Neural progenitor cell (in vitro differentiated cells): ENCODE measurements around the gene PBX2. TPM values are rescaled to one million over a fixed set of nuclear protein-coding genes. Genes with fewer than 3 reads are reported as not detected.

Experiments used
- DNase-seq: peaks from one replicate; pipeline ENCODE4 v3.0.0-alpha.2; 2016; ENCODE audit warnings: low spot score
- H2AFZ ChIP-seq: fragments of 200-600 bp; sonication (generic); replicated peaks from 2 replicates; pipeline ENCODE4 v1.6.1; 2016; ENCODE audit warnings: antibody characterized with exemption
- H3F3A ChIP-seq: fragments of 200-600 bp; sonication (generic); 2 replicates; pipeline ENCODE4 v1.6.1; 2016; ENCODE audit warnings: antibody characterized with exemption, low read depth
- H3K27ac ChIP-seq: fragments of 200-600 bp; sonication (generic); 2 replicates; pipeline ENCODE4 v1.5.1; 2016; ENCODE audit warnings: mild to moderate bottlenecking
- H3K27me3 ChIP-seq: fragments of 200-600 bp; sonication (generic); 2 replicates; pipeline ENCODE4 v1.6.1; 2016; ENCODE audit warnings: mild to moderate bottlenecking, moderate library complexity
- H3K36me3 ChIP-seq: fragments of 200-600 bp; sonication (generic); 2 replicates; pipeline ENCODE4 v1.5.1; 2016
- H3K4me1 ChIP-seq: fragments of 200-600 bp; sonication (generic); 2 replicates; pipeline ENCODE4 v1.6.1; 2016; ENCODE audit warnings: mixed run types
- H3K4me2 ChIP-seq: fragments of 200-600 bp; sonication (generic); 2 replicates; pipeline ENCODE4 v1.6.1; 2016
- H3K4me3 ChIP-seq: fragments of 200-600 bp; sonication (generic); 2 replicates; pipeline ENCODE4 v1.5.1; 2016
- H3K79me2 ChIP-seq: fragments of 200-600 bp; sonication (generic); 2 replicates; pipeline ENCODE4 v1.6.1; 2016; ENCODE audit warnings: low read depth
- H3K9ac ChIP-seq: fragments of 200-600 bp; sonication (generic); 2 replicates; pipeline ENCODE4 v1.6.1; 2016
- H3K9me3 ChIP-seq: fragments of 200-600 bp; sonication (generic); 2 replicates; pipeline ENCODE4 v1.5.1; 2016; ENCODE audit warnings: low read depth
- H4K20me1 ChIP-seq: fragments of 200-600 bp; sonication (generic); 2 replicates; pipeline ENCODE4 v1.6.1; 2016; ENCODE audit warnings: low read depth
- H3K27ac Mint-ChIP-seq: 3 replicates; pipeline ENCODE4 v1.8.0; 2021; ENCODE audit warnings: mixed read lengths
- H3K27me3 Mint-ChIP-seq: 2 replicates; pipeline ENCODE4 v1.8.0; 2022; ENCODE audit warnings: low read depth, mild to moderate bottlenecking, inconsistent platforms, moderate library complexity, mixed read lengths; ENCODE audit not compliant: insufficient read depth
- H3K36me3 Mint-ChIP-seq: 3 replicates; pipeline ENCODE4 v1.8.0; 2021; ENCODE audit warnings: mixed read lengths
- H3K4me1 Mint-ChIP-seq: 3 replicates; pipeline ENCODE4 v1.8.0; 2021; ENCODE audit warnings: mixed read lengths
- H3K4me3 Mint-ChIP-seq: 3 replicates; pipeline ENCODE4 v1.8.0; 2021; ENCODE audit warnings: mild to moderate bottlenecking, moderate library complexity, mixed read lengths
- H3K9me3 Mint-ChIP-seq: 3 replicates; pipeline ENCODE4 v1.8.0; 2020; ENCODE audit warnings: mixed read lengths
- EZH2 ChIP-seq: fragments of 200-600 bp; sonication (generic); IDR thresholded peaks from 2 replicates; pipeline ENCODE4 v1.6.1; 2017; ENCODE audit warnings: antibody characterized with exemption, mild to moderate bottlenecking, moderate library complexity
- EZH2phosphoT487 ChIP-seq: fragments of 200-600 bp; sonication (generic); IDR thresholded peaks from 2 replicates; pipeline ENCODE4 v1.6.1; 2017; ENCODE audit warnings: antibody characterized with exemption
- total RNA-seq: library from RNA; depleted of rRNA; stranded (reverse); fragments of >200 nt; gene quantifications from 2 replicates; pipeline ENCODE4 v1.2.3, GENCODE V29; 2015; ENCODE audit warnings: low replicate concordance
- TF ChIP-seq, protein P1 (sequence below): fragments of 200-600 bp; sonication (generic); IDR thresholded peaks from 2 replicates; pipeline ENCODE4 v1.5.1; 2017; ENCODE audit warnings: antibody characterized with exemption, mild to moderate bottlenecking

PBX2 gene
- total RNA-seq, 1 donor from 2014 or later: 53.3 TPM

DNA sequence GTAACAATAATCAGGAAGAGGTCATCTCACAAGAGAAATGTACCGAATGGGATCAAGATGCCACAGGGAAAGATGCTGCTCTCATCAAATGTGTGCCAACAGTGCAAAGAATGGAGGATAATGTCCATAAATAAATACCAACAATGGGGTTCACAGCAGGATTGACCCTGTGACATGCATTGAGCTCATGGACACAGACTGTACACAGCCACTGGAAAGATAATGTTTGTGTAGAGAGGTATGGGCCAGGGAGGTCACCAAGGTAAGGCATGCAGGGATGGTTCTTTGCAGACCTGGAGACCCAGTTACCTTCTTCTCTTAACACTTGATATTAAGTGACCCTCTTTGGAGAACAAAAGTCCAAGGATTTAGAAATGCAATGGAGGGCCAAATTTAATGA, 15.6 kb downstream of the PBX2 start:
- no peak overlapping the region for H2AFZ ChIP-seq
- Mint-ChIP-seq H3K27ac (no peak overlapping the region), H3K27me3 (peaks cover 6% of the 10 kb centered on the region), H3K36me3 (peaks cover 21% of the 10 kb centered on the region), H3K4me1 (peaks cover 30% of the 10 kb centered on the region), H3K9me3 (no peaks in the 10 kb centered on the region), H3K4me3 (peak overlapping the region; percentile 97)
- no peak overlapping the region for H3K27ac ChIP-seq
- H3K27me3 ChIP-seq: no peaks in the 10 kb centered on the region
- H3K4me1 ChIP-seq: peaks cover 20% of the 10 kb centered on the region
- no peak for DNase-seq
- peaks cover 20% of the 10 kb centered on the region for H3F3A ChIP-seq
- peak overlapping the region; percentile 99 for H3K4me3 ChIP-seq
- no peaks in the 10 kb centered on the region for H3K36me3 ChIP-seq
- TF ChIP-seq, protein P1, sequence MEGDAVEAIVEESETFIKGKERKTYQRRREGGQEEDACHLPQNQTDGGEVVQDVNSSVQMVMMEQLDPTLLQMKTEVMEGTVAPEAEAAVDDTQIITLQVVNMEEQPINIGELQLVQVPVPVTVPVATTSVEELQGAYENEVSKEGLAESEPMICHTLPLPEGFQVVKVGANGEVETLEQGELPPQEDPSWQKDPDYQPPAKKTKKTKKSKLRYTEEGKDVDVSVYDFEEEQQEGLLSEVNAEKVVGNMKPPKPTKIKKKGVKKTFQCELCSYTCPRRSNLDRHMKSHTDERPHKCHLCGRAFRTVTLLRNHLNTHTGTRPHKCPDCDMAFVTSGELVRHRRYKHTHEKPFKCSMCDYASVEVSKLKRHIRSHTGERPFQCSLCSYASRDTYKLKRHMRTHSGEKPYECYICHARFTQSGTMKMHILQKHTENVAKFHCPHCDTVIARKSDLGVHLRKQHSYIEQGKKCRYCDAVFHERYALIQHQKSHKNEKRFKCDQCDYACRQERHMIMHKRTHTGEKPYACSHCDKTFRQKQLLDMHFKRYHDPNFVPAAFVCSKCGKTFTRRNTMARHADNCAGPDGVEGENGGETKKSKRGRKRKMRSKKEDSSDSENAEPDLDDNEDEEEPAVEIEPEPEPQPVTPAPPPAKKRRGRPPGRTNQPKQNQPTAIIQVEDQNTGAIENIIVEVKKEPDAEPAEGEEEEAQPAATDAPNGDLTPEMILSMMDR: no peak
- TF ChIP-seq EZH2phosphoT487: no peak
- peaks cover 59% of the 10 kb centered on the region for H3K79me2 ChIP-seq
- H4K20me1 ChIP-seq: peaks cover 31% of the 10 kb centered on the region
- no peaks in the 10 kb centered on the region for H3K9me3 ChIP-seq
- H3K9ac ChIP-seq: peak overlapping the region; percentile 97
- H3K4me2 ChIP-seq: peak overlapping the region; percentile 93

DNA sequence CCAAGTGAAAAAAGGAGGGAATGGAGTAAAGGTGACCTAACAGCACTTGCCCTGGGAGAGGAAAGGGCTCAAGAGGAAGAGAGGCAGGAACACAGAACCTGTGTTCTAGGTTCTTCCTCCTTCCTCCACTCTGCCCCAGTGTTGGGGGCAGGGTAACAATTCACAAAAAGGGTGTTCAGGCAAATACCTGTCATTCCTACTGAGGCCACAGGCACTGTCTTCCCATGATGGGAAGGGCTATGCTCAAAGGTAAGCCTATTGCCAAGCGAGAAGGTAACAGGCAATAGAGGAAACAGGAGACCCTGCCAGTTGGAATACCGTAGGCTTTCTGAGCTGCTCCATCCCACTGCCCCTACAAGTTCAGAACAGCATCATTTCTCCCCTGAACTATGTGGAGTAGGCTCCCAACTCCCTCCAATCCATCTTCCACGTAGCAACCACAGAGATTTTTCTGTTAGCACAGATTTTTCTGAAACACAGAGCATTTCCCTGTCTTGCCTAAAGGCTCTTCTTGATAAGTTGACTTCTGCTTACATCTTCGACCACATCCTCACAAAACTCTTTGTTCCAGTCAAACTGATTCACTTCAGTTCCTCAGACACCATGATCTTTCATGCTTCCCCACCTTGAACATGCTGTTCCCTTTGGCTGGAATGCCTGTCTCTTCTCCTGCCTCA, 16.8 kb downstream of the PBX2 start:
- Histone ChIP-seq H3K4me3 (no peak overlapping the region), H3K9me3 (no peaks in the 10 kb centered on the region), H3K27ac (no peak overlapping the region), H3K9ac (peak overlapping the region; percentile 4), H3K79me2 (peaks cover 49% of the 10 kb centered on the region), H2AFZ (no peak overlapping the region), H3K4me2 (no peak overlapping the region), H3K4me1 (peaks cover 19% of the 10 kb centered on the region), H3F3A (peaks cover 29% of the 10 kb centered on the region), H4K20me1 (peaks cover 35% of the 10 kb centered on the region), H3K27me3 (no peaks in the 10 kb centered on the region), H3K36me3 (no peaks in the 10 kb centered on the region)
- peaks cover 22% of the 10 kb centered on the region for H3K4me1 Mint-ChIP-seq
- H3K27me3 Mint-ChIP-seq: peaks cover 6% of the 10 kb centered on the region
- H3K36me3 Mint-ChIP-seq: peaks cover 21% of the 10 kb centered on the region
- no peak overlapping the region for H3K27ac Mint-ChIP-seq
- H3K9me3 Mint-ChIP-seq: no peaks in the 10 kb centered on the region
- no peak overlapping the region for H3K4me3 Mint-ChIP-seq
- no peak for DNase-seq
- TF ChIP-seq, protein P1: no peak
- TF ChIP-seq EZH2phosphoT487 (no peak), EZH2 (no peak)

DNA sequence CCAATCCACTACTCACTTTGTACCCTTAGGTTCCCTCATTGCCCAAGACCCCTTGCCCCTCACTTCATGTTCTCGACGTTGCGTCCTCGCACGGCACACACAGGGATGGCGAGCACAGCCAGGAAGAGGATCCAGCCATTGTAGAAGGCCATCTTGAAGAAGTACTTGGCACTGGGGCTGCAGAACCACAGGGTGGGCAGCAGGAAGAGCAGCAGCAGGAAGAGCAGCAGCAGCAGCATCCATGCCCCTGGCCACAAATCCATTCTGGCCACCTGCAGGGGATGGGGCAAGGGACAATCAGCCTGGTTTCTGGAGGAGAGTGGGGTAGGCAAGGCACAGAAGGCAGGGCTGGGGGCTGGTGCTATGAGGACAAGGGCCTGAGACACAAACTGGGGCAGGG, 18.8 kb downstream of the PBX2 start:
- Histone ChIP-seq H3K79me2 (peaks cover 45% of the 10 kb centered on the region), H3K27me3 (no peaks in the 10 kb centered on the region), H3K4me3 (no peak overlapping the region), H3F3A (peaks cover 30% of the 10 kb centered on the region), H4K20me1 (peaks cover 37% of the 10 kb centered on the region), H3K9me3 (no peaks in the 10 kb centered on the region), H3K36me3 (no peaks in the 10 kb centered on the region), H2AFZ (no peak overlapping the region), H3K27ac (no peak overlapping the region), H3K9ac (no peak overlapping the region), H3K4me2 (no peak overlapping the region), H3K4me1 (peaks cover 25% of the 10 kb centered on the region)
- H3K4me1 Mint-ChIP-seq: peaks cover 23% of the 10 kb centered on the region
- H3K36me3 Mint-ChIP-seq: peaks cover 28% of the 10 kb centered on the region
- no peak for TF ChIP-seq EZH2phosphoT487
- TF ChIP-seq, protein P1: no peak
- TF ChIP-seq EZH2: no peak
- peaks cover 2% of the 10 kb centered on the region for H3K27me3 Mint-ChIP-seq
- H3K4me3 Mint-ChIP-seq: no peak overlapping the region
- no peaks in the 10 kb centered on the region for H3K9me3 Mint-ChIP-seq
- DNase-seq: no peak
- peak overlapping the region; percentile 33 for H3K27ac Mint-ChIP-seq
